ENCODE results near the gene EXD3. TPM values are rescaled to one million over a fixed set of nuclear protein-coding genes. Genes with fewer than 3 reads are reported as not detected.
A peak's percentile ranks its signal among the peaks of the same experiment; 100 is the strongest.
"Not testable (repeated sequence)": the region's sequence is repeated elsewhere in the genome, so short reads cannot be mapped to it uniquely, and the experiment has no call there.

EXD3 gene
- 22.0 TPM for polyA plus RNA-seq (2012; ENCODE audit: insufficient read depth, insufficient read length, low read depth)

- Histone ChIP-seq H3K36me3 (no peaks in the 10 kb centered on the region), H3K4me1 (peaks cover 10% of the 10 kb centered on the region), H3K27me3 (no peaks in the 10 kb centered on the region), H3K9me3 (no peaks in the 10 kb centered on the region), H3K4me3 (ENCODE audit: low read depth, low read length) (peak within 1 kb of the TSS; percentile 88)
- TF ChIP-seq CTCF (IDR thresholded peaks at IDR 0.05; ENCODE audit: low read depth, low read length), result peak; percentile 50
- DNase-seq, result peak; percentile 98
Measured at GRCh38 chr9:137422604-137423513, at the start of gene EXD3, which contains the start of gene NOXA1. Gene EXD3, minus strand, starts transcription at chr9:137423162. Its CDS starts 27,805 bp downstream, at chr9:137395357. Gene NOXA1, plus strand, starts transcription at chr9:137423393. Its CDS starts 137 bp downstream, at chr9:137423530.

DNA sequence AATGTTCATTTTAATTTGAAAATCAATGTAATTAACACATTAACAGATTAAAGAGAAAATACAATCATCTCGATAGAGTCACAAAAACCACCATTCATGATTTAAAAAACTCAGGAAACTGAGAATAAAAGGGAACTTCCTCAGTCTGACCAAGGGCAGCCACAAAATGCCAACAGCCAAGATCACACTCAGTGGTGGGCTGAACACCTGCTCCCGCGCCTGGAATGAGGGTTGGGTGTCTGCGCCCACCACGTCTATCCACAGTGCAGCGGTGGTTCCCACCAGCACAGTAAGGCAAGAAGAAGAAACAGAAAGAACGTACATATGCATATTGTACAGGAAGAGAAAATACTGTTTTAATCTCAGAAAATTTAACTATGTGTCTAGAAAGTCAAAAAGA is 47.8 kb upstream of the EXD3 start:
- no peak for DNase-seq
- no peak overlapping the region for H3K4me3 ChIP-seq (ENCODE audit: low read depth, low read length)
- H3K4me1 ChIP-seq, result no peaks in the 10 kb centered on the region
- no peaks in the 10 kb centered on the region for H3K36me3 ChIP-seq
- no peaks in the 10 kb centered on the region for H3K27me3 ChIP-seq
- TF ChIP-seq CTCF (IDR thresholded peaks at IDR 0.05; ENCODE audit: low read depth, low read length), result no peak
- H3K9me3 ChIP-seq, result no peaks in the 10 kb centered on the region

DNA sequence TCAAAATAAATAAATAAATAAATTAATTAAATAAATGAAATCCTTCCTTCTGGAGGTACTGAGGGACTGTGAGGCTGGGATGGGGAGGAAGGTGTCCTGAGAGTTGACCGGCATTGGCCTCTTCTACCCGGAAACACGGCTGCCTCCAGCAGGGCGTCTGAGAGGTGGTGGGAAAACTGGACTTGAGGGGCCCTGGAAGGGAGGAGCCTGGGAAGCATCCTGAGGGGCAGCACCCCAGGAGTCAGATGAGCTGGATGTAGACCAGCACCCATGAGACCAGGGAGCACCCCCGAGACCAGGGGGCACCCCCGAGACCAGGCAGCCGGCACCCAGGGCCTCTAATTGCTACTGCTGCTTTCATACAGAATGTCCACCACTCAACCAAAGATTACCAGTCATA is 44.9 kb upstream of the EXD3 start:
- Histone ChIP-seq H3K9me3 (no peaks in the 10 kb centered on the region), H3K27me3 (no peaks in the 10 kb centered on the region), H3K4me1 (no peaks in the 10 kb centered on the region), H3K4me3 (ENCODE audit: low read depth, low read length) (no peak overlapping the region), H3K36me3 (no peaks in the 10 kb centered on the region)
- TF ChIP-seq CTCF (IDR thresholded peaks at IDR 0.05; ENCODE audit: low read depth, low read length), result no peak
- no peak for DNase-seq

DNA sequence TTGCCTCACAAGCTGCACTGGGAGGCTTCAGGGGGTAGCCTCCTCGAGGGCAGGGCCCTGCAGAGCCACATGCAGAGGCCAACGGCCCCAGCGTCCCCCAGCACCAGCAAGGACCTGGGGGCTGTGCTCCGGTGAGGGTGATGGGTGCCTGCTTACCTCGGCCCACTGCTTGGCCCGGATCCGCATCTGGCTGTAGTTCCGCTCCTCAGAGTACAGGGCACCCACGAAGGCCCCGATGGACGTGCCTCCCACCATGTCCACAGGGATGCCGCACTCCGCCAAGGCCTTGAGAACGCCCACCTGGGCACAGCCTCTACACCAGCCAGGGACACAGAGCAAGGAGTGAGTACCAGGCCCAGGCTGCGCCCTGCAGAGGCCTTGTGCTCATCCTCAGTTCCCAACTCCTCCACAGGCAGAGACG is 44.2 kb upstream of the EXD3 start:
- Histone ChIP-seq H3K36me3 (no peaks in the 10 kb centered on the region), H3K9me3 (no peaks in the 10 kb centered on the region), H3K27me3 (no peaks in the 10 kb centered on the region), H3K4me1 (no peaks in the 10 kb centered on the region), H3K4me3 (ENCODE audit: low read depth, low read length) (no peak overlapping the region)
- no peak for DNase-seq
- TF ChIP-seq CTCF (IDR thresholded peaks at IDR 0.05; ENCODE audit: low read depth, low read length), result no peak

DNA sequence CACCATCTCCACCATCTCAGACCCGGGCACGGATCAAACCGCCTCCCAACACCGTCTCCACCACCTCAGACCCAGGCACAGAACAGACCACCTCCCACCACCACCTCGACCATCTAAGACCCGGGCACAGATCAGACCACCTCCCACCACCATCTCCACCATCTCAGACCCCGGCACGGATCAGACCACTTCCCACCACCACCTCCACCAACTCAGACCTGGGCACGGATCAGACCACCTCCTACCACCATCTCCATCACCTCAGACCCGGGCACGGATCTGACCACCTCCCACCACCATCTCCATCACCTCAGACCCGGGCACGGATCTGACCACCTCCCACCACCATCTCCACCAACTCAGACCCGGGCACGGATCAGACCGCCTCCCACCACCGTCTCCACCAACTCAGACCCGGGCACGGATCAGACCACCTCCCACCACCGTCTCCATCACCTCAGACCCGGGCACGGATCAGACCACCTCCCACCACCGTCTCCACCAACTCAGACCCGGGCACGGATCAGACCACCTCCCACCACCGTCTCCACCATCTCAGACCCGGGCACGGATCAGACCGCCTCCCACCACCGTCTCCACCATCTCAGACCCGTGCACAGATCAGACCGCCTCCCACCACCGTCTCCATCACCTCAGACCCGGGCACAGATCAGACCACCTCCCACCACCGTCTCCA is 43.6 kb upstream of the EXD3 start:
- H3K4me1 ChIP-seq; H3K9me3 ChIP-seq; DNase-seq; H3K36me3 ChIP-seq; H3K27me3 ChIP-seq; H3K4me3 ChIP-seq (ENCODE audit: low read depth, low read length): not testable (repeated sequence)

DNA sequence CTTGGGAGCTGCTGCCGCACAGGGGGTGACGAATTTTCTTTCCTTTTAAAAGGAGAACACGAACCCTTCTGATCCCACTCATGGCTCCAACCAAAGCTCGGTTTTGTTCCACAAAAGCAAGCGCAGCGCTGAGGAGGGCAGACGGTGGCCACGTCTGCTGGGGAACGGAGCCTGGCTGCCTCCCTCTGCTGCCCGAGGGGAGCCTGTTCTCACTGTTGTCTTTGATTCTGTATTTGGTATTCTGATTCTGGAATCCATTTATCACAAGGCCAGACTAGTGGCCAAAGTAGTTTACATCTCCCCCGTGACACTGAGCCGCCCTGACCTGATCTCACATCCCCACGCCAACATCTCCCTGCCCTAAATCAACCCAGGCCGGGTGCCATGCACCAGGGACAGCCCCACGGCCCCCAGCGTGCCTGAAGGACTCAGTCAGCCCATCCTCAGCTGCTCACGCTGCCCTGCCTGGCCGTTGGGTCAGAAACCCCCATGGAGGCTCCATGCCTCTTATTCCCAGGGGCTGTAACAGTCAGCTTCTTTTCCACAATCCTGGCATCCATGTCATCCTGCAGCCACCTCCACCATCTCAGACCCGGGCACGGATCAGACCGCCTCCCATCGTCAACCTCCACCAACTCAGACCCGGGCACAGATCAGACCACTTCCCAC is 42.9 kb upstream of the EXD3 start:
- no peak overlapping the region for H3K4me3 ChIP-seq (ENCODE audit: low read depth, low read length)
- H3K27me3 ChIP-seq, result no peaks in the 10 kb centered on the region
- H3K36me3 ChIP-seq, result no peaks in the 10 kb centered on the region
- no peaks in the 10 kb centered on the region for H3K4me1 ChIP-seq
- TF ChIP-seq CTCF (IDR thresholded peaks at IDR 0.05; ENCODE audit: low read depth, low read length), result no peak
- H3K9me3 ChIP-seq, result no peaks in the 10 kb centered on the region
- DNase-seq, result no peak
